ENCODE results near the gene KCNH8. TPM values are rescaled to one million over a fixed set of nuclear protein-coding genes. Genes with fewer than 3 reads are reported as not detected.

KCNH8 gene
- total and polyA plus RNA-seq, 10 of the 15 experiments (the other 5 are each of a cell fraction or from before 2014, with no cell fraction given): under 0.01 to 0.18 (median 0.07) TPM; not detected in 2

GRCh38 chr3:19471138-19471537, 322.8 kb downstream of the KCNH8 start (continued):
- TF ChIP-seq E4F1 (IDR thresholded peaks at IDR 0.05; ENCODE audit: borderline replicate concordance, partially characterized antibody): no peak

GRCh38 chr3:19473971-19474580, 325.8 kb downstream of the KCNH8 start:
- Histone ChIP-seq H3K4me3 (no peak overlapping the region), H4K20me1 (ENCODE audit: control insufficient read depth, insufficient read depth) (no peaks in the 10 kb centered on the region), H3K9ac (ENCODE audit: control insufficient read depth, insufficient read depth, low read length) (no peak overlapping the region), H3K27ac (ENCODE audit: control insufficient read depth, insufficient read depth) (no peak overlapping the region), H2AFZ (ENCODE audit: control insufficient read depth, low read depth, low read length) (no peak overlapping the region), H3K27me3 (replicated peaks in 1 of 2; ENCODE audit: control insufficient read depth in 2 of 2, insufficient read depth in 2 of 2, low read length in 1 of 2) (no peaks in the 10 kb centered on the region), H3K4me2 (ENCODE audit: control insufficient read depth, insufficient read depth) (no peak overlapping the region), H3K4me1 (ENCODE audit: control insufficient read depth, insufficient read depth, low read length) (no peaks in the 10 kb centered on the region), H3K79me2 (ENCODE audit: control insufficient read depth, insufficient read depth, low read length) (no peaks in the 10 kb centered on the region), H3K36me3 (ENCODE audit: control insufficient read depth in 2 of 2, insufficient read depth in 2 of 2, low read length in 1 of 2) (no peaks in the 10 kb centered on the region), H3K9me3 (replicated peaks; ENCODE audit: control insufficient read depth, insufficient read depth, low read length) (no peaks in the 10 kb centered on the region; the same call in 2 of the 3 replicates)
- FAIRE-seq (no peak), ATAC-seq (no peak), DNase-seq (ENCODE audit: low read depth, low spot score) (no peak)
- no TSS peak for BruUV-seq (replicated peaks)
- intact Hi-C loops (cut with micrococcal nuclease; ENCODE audit: unreplicated experiment) (no loop called here), in situ Hi-C loops (cut with MboI) (no loop called here)
- ChIA-PET SMC1A (ENCODE audit: uncharacterized antibody, unreplicated experiment) (interaction anchor here (0.7 kb wide), 1 partner anchor 541 kb away, joined by 3 read pairs; no protein-coding TSS in a partner anchor), POLR2A (no interaction called here), CTCF (no interaction called here), RAD21 (ENCODE audit: unreplicated experiment) (no interaction called here)
- WGBS (ENCODE audit: insufficient coverage, insufficient replicate concordance, low lambda C conversion rate, missing lambda C conversion rate): 38% methylated on average over 3 of the region's 3 CpGs
- no peak for TF ChIP-seq STAT1 (conservative IDR thresholded peaks at IDR 0.05)
- TF ChIP-seq REST (IDR thresholded peaks at IDR 0.05; ENCODE audit: low read depth, low read length): no peak
- no peak for TF ChIP-seq GATAD2B (conservative IDR thresholded peaks at IDR 0.05; ENCODE audit: low read depth)
- TF ChIP-seq NFYA (IDR thresholded peaks at IDR 0.05; ENCODE audit: borderline replicate concordance, low read depth, low read length): no peak
- TF ChIP-seq RB1 (IDR thresholded peaks at IDR 0.05; ENCODE audit: borderline replicate concordance): no peak
- TF ChIP-seq SUZ12 (IDR thresholded peaks at IDR 0.05; ENCODE audit: unreplicated experiment): no peak
- TF ChIP-seq ZBED1 (IDR thresholded peaks at IDR 0.05; ENCODE audit: borderline replicate concordance): no peak
- no peak for TF ChIP-seq EED (IDR thresholded peaks at IDR 0.05; ENCODE audit: low read depth)
- no peak for TF ChIP-seq CBX3 (IDR thresholded peaks at IDR 0.05; ENCODE audit: borderline replicate concordance, low read depth)
- no peak for TF ChIP-seq DPF2 (IDR thresholded peaks at IDR 0.05)
